GM03348 (cell line): ENCODE results near the gene NUDCD3.

Experiments used
- DNase-seq: peaks from one replicate; pipeline ENCODE4 v3.0.0; 2012; ENCODE audit warnings: low spot score

Gene NUDCD3

GRCh38 chr7:44382459-44383265, 107.8 kb downstream of the NUDCD3 start:
- no peak for DNase-seq

DNA sequence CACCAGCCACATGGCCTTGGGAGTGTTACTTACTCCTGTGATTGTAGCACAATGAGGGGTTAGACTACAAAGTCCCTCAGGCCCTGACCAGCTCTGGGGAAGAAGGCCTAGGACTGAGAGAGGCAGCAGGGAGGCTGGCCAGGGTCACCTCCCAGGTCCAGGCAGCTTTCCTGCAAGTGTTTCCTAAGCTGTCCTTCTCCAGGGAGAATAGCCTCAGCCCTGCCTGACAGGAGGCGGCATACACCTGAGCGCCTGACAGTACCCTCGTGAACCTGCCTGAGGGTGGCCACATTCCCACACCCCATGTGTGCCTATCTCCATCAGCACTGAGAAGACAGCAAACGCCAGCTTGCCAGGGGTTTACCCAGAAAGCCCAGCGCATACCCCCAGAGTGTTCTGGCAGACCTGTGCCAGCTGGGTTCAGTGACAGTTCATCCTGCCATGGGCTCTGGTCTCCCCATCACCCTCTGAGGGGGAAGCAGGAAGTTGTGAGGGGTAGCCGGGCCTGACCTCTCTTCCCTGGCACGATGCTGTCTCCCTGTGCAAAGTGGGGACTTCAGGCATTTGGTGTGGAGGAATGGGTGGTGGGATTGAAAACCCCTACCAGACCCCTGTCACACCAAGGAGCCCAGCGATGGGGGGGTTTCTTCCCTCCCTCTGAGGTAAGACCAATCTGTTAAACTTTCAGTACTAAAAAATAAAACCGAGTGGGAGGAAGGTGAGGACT, 108.8 kb downstream of the NUDCD3 start:
- no peak for DNase-seq

DNA sequence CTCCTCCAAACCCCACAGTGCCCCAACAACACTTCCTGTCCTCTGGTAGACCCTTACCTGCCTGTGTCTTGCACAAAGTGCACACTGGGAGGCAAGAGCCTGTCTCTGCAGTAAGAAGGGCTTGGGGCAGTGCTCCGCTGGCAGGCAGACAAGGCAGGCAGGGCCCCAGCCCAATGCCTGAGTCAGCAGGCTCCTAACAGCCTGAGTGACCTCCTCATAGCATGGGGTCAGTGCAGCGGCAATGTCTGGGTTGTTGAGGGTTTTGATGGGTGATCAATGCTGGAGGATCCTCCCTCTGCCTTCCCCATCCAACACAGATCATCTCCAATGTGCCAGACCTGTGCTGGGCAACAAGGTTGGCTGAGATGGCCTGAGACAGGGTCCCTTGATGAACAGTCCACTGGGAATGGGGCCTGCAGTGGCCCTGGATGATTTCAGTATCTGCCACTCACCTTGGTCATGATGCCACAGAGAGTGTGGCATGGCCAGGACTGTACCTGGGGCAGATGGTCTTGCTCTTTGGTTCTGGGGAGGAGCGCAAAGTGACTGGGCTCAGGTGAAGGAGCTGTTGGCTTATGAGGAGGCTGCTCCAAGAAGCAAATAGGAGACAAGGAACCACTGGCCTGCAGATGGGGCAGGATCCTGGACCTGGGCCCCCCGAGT, 109.5 kb downstream of the NUDCD3 start:
- DNase-seq, result no peak

- DNase-seq, result no peak
These were observed 110.1 kb downstream of the NUDCD3 start for GRCh38 chr7:44380189-44380830.

- peak; percentile 57 for DNase-seq
These were observed 110.9 kb downstream of the NUDCD3 start for GRCh38 chr7:44379366-44380188.

DNA sequence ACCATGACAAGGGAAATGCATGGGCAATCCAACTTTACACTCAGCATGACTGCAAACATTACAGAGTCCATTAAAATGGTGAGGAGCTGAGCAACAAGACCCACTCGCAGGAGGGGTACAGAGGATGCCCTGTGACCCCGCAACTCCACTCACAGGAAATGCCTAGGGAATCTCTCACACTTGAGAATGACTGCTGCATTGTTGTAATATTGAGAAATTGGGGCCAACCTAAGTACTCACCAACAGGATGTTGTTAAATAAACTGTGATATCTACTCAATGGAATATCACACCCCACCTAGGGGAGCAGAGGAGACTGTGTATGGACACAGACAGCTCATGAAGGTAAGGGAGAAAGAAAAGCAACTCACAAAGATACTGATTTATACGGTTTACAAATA, 111.7 kb downstream of the NUDCD3 start:
- peak; percentile 84 for DNase-seq

DNA sequence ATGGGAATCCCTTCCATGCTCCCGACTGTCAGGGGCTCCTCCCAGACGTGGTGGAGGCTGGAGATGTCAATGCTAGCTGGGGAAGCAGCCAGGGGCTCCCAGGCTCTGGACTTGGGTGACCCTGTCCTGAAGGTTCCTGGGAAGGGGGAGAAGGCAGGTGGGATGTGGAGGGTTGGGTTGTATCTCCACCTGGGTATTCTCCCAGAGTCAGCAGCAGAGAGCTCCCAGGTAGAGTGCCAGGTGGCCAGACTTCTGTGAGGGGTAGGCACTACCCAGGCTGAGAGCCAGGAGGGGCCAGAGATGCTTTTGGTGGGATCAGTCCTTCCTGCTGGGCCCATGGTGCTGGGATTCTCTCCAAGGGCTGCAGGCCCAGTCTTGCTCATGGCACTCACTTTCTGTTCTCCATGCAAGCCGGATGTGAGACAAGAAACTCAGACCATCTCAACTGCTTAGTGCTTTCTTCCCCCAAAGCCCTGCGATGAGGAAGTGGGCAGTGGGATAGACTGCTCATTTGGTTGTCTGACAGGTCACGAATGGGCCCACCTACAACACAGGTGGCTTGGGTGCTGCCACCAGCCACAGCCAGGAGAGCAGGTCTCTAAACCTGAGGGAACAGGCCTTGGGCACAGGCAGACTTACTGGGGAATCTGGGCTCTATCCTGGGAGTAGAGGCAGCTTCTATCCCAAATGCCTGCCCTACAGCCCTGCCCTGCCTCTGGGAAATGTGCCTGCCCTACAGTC, 112.6 kb downstream of the NUDCD3 start:
- peak; percentile 22 for DNase-seq

GRCh38 chr7:44377134-44377463, 113.4 kb downstream of the NUDCD3 start:
- DNase-seq, result no peak

- DNase-seq, result no peak
These were observed 113.9 kb downstream of the NUDCD3 start for GRCh38 chr7:44376429-44377133.

DNA sequence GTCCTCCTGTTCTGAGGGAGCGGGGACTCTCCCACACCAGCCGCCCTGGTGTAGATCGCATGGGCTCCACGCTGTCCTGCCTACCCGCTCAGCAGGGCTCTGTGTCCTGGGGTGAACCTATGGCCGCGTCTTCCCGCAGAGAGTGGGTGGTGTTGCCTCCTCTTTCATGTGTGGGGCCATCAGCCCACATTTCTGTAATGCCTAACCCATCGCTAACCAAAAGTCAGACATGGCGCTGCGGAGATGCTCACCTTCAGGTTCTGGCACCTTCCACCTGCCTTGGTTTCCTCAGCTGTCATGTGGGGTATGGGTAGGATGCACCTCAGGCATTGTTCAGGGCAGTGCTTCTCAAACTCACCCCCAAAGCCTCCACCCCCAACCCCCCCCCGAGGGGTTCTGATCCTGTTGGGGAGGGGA, 114.5 kb downstream of the NUDCD3 start:
- peak; percentile 2 for DNase-seq

DNA sequence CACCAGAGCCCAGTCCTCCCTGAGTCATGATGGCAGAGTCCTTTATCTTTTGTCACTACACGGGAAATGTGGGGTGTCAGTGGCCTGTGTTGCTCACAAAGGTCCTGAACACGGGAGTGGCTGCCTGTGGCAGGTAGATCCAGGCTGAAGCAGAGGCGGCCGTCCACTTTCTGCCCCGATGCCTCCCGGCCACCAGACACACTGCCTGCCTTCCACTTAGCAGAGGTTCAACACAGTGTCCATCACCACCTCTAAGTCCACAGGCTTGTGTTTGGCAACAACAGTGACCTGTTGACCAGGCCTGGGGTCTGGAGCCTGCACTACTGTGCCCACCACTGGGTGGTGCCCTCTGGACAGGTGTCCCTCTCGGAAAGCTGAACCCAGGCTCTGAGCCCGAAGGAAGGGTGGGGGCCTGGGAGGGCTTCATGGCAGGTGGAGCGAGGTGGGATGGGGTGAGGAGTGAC, 115.2 kb downstream of the NUDCD3 start:
- DNase-seq, result peak; percentile 4

- DNase-seq, result no peak
These were observed 116.3 kb downstream of the NUDCD3 start for GRCh38 chr7:44374007-44374763.

DNA sequence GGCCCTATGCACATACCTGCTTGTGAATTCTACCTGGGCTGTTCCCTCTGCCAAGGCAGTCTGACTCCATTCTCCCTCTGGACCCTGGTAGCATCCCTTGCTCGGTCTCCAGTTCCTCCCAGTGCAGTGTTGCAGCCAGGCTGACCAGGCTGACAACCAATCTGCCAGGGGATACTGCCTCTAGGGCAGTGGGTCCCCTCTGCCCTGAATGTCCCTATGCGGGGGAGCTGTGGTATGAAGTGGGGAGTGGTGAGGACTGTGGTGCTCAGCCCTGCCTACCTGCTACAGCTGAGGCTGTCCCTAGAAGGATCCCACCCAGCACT, 117.1 kb downstream of the NUDCD3 start:
- peak; percentile 3 for DNase-seq

GRCh38 chr7:44372560-44373417, 117.7 kb downstream of the NUDCD3 start:
- peak; percentile 35 for DNase-seq

GRCh38 chr7:44368885-44369284, 121.6 kb downstream of the NUDCD3 start:
- peak; percentile 59 for DNase-seq

GRCh38 chr7:44368455-44368854, 122.0 kb downstream of the NUDCD3 start:
- no peak for DNase-seq

DNA sequence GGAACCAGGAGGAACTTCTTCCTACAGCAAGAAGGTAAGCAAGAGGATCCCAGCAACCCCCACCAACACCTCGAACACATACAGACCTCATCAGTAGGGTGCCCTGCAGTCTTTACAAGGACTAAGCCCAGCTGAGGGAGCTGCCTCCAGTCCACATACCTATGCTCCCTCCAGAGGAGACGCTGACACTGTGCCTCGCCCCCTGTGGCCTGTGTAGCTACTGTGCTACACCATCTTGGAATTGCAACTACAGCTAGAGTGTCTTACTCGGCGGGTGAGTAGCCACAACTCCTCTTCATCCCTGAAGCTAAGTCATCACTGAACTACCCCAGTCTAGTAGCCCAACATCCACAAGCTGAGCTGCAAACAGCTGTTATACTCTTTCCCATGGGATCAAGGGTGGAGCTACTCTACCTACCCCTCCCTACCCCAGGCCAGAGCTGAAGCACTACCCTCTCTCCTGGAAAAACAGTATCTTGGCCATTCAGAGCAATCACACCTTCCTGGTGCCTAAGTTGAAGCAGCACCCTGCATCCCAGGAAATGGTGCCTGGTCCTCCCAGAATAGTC, 122.9 kb downstream of the NUDCD3 start:
- no peak for DNase-seq

DNA sequence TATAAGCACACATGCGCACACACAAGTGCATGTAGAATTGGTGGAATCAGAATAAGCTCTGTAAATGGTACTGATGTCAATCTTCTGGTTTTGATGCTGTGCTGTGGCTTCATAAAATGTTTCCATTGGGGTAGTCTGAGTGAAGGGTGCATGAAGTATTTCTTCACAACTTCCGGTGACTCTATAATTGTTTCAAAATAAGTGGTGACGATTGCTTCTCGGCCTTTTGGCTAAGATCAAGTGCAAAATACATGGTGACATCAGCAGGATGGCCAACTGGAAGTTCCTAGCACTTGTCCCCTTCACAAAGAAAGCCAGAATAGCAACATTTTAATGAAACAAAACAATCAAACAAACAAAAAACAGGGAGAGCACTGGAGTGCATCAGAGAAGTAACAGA, 123.5 kb downstream of the NUDCD3 start:
- no peak for DNase-seq
